OCI-LY3 (cell line): ENCODE data around the gene HSBP1L1.

Experiments
- EZH2phosphoT487 ChIP-seq: fragments of 200-600 bp; shearing (Covaris generic); IDR thresholded peaks from 2 replicates; pipeline ENCODE4 v1.6.1; 2018; ENCODE audit warnings: antibody characterized with exemption, mixed run types, low read depth
- TF ChIP-seq, protein P1 (sequence below): fragments of 200-600, 300-600 bp; sonication (generic); IDR thresholded peaks from 2 replicates; pipeline ENCODE4 v1.5.1; 2014; ENCODE audit warnings: antibody characterized with exemption, low read length, low read depth

GRCh38 chr18:79936641-79937040 lies 27.8 kb upstream of the HSBP1L1 start:
- TF ChIP-seq, protein P1, sequence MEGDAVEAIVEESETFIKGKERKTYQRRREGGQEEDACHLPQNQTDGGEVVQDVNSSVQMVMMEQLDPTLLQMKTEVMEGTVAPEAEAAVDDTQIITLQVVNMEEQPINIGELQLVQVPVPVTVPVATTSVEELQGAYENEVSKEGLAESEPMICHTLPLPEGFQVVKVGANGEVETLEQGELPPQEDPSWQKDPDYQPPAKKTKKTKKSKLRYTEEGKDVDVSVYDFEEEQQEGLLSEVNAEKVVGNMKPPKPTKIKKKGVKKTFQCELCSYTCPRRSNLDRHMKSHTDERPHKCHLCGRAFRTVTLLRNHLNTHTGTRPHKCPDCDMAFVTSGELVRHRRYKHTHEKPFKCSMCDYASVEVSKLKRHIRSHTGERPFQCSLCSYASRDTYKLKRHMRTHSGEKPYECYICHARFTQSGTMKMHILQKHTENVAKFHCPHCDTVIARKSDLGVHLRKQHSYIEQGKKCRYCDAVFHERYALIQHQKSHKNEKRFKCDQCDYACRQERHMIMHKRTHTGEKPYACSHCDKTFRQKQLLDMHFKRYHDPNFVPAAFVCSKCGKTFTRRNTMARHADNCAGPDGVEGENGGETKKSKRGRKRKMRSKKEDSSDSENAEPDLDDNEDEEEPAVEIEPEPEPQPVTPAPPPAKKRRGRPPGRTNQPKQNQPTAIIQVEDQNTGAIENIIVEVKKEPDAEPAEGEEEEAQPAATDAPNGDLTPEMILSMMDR = no peak
- TF ChIP-seq EZH2phosphoT487 = no peak
